Adrenal gland (tissue), 12 donors: ENCODE data around the gene LSM10. TPM values are rescaled to one million over a fixed set of nuclear protein-coding genes. Genes with fewer than 3 reads are reported as not detected.

Experiments
- DNase-seq, 7 donors: peaks; one replicate each; pipeline ENCODE4 v3.0.0-alpha.2; 2019 to 2020
- H3K27ac ChIP-seq, 5 donors: fragments of 200-600 bp; sonication (generic) in 4 of 5; 1 replicate in 3 of 5; 2 replicates in 2 of 5; pipeline versions ENCODE4 v1.5.1 to v1.8.0; 2016 to 2020; ENCODE audit warnings: mild to moderate bottlenecking in 1 of 5
- H3K27me3 ChIP-seq: fragments of 200-600 bp; 2 replicates; pipeline ENCODE4 v1.8.0; 2021
- H3K36me3 ChIP-seq, 2 donors: fragments of 200-600 bp; replicated peaks in 1 of 2; 1 replicate in 1 of 2; 2 replicates in 1 of 2; pipeline versions ENCODE4 v1.5.1 to v1.8.0; 2018 to 2022
- H3K4me1 ChIP-seq, 2 donors: fragments of 200-600 bp; replicated peaks in 1 of 2; 1 replicate in 1 of 2; 2 replicates in 1 of 2; pipeline versions ENCODE4 v1.5.1 to v1.8.0; 2018 to 2021
- H3K4me3 ChIP-seq, 4 donors: fragments of 200-600 bp; sonication (generic) in 3 of 4; one replicate each; pipeline ENCODE4 v1.5.1; 2016 to 2018
- H3K9me3 ChIP-seq, 3 donors: fragments of 200-600 bp; sonication (generic) in 1 of 3; replicated peaks in 1 of 3; 1 replicate in 2 of 3; 2 replicates in 1 of 3; pipeline versions ENCODE4 v1.5.1 to v1.8.0; 2016 to 2021
- CTCF ChIP-seq, 6 experiments: fragments of 450-650 bp in 4 of 6; fragments of 200-600 bp in 2 of 6; sonication (generic) in 1 of 6; IDR thresholded peaks; 1 replicate in 5 of 6; 2 replicates in 1 of 6; pipeline versions ENCODE4 v1.5.1 to v1.8.0; 2016 to 2021; ENCODE audit warnings: antibody characterized with exemption in 6 of 6, mild to moderate bottlenecking in 2 of 6, moderate library complexity in 1 of 6
- POLR2A ChIP-seq, 2 donors: fragments of 450-650 bp; IDR thresholded peaks; one replicate each; pipeline ENCODE4 v1.6.1; 2017; ENCODE audit warnings: antibody characterized with exemption in 2 of 2, mild to moderate bottlenecking in 2 of 2, moderate library complexity in 1 of 2
- WGBS, 4 donors: extraction: QIAGEN DNeasy Blood & Tissue Kit in 2 of 4; methylation state at CpG; one replicate each; pipeline versions ENCODE4 v1.1.5 to v1.1.7; 2013 to 2017; 5-methylcytosine and 5-hydroxymethylcytosine counted together
- intact Hi-C, 2 donors: fragments of 100-400 bp; cut with DNase I; formaldehyde crosslinking; loops; one replicate each; pipeline versions ENCODE4 v1.14.1 to v1.15.0; 2022 to 2023
- polyA plus RNA-seq, 3 donors: library from polyadenylated mRNA; stranded (reverse); fragments of 200-250 nt in 2 of 3; fragments of 350-450 nt in 1 of 3; fragmentation: Illumina TruSeq in 1 of 3; extraction: RNeasy Lipid Tissue Mini Kit (QIAGEN cat#74804) in 1 of 3; gene quantifications; one replicate each; pipeline ENCODE4 v1.2.3, GENCODE V29; 2013 to 2014
- total RNA-seq, 9 donors: library from RNA; depleted of rRNA in 4 of 9; stranded (reverse); fragments of >200 nt in 4 of 9; fragments of 120-200 nt in 1 of 9; fragmentation: NEBNext Ultra II Directional in 1 of 9; extraction: Animal tissue kit (Norgen Biotek cat#: 25700) in 1 of 9; gene quantifications; one replicate each; pipeline versions ENCODE4 v1.1.0 to v1.2.4, GENCODE V29; 2013 to 2023
- donor health status: healthy with polysubstance abuse.
- donor health status: Bipolar disorder and iron deficiency.
- donor health status: DM: yes; HTN: yes; CAD: no.
- donor health status: DM: no; HTN: no; CAD: no.
- donor health status: DM: no; HTN: no; CAD: no.
- donor health status: DM: yes; HTN: yes; CAD: no.

Gene LSM10
- total and polyA plus RNA-seq, 12 donors, result 13.2 to 48.7 (median 34.9) TPM

GRCh38 chr1:36420409-36420808, 22.7 kb upstream of the LSM10 start:
- DNase-seq, result peak in 1 of 7 donors; percentile 20
- Histone ChIP-seq H3K9me3 (no peaks in the 10 kb centered on the region), H3K4me3 (no peak overlapping the region), H3K36me3 (no peaks in the 10 kb centered on the region), H3K4me1 (peaks cover 3 to 6% of the 10 kb centered on the region in 2 donors), H3K27me3 (no peaks in the 10 kb centered on the region), H3K27ac (no peak overlapping the region)
- TF ChIP-seq POLR2A (IDR thresholded peaks at IDR 0.05) (no peak), CTCF (IDR thresholded peaks at IDR 0.05) (no peak)
- WGBS, 4 donors, result 20 to 47% (median 29%) methylated on average over 5 of the region's 5 CpGs
- intact Hi-C loops, result loop anchor here in 1 of 2 donors (5.0 kb wide), 1 partner anchor 78 kb away; no protein-coding TSS in a partner anchor

GRCh38 chr1:36419569-36419968, 21.9 kb upstream of the LSM10 start:
- Histone ChIP-seq H3K4me1 (peaks cover 3 to 6% of the 10 kb centered on the region in 2 donors), H3K27me3 (no peaks in the 10 kb centered on the region), H3K4me3 (no peak overlapping the region), H3K9me3 (no peaks in the 10 kb centered on the region), H3K36me3 (no peaks in the 10 kb centered on the region), H3K27ac (no peak overlapping the region)
- TF ChIP-seq POLR2A (IDR thresholded peaks at IDR 0.05) (no peak), CTCF (IDR thresholded peaks at IDR 0.05) (no peak)
- intact Hi-C loops, result loop anchor here (5.0 to 10.0 kb wide), 3 partner anchors 77 to 325 kb away; partner anchors contain the start of gene SH3D21 (in 1 of the 2)
- DNase-seq, result no peak
- WGBS, 4 donors, result 71 to 83% (median 76%) methylated on average over 4 of the region's 4 CpGs

GRCh38 chr1:36419140-36419539, 21.4 kb upstream of the LSM10 start:
- no peak for DNase-seq
- Histone ChIP-seq H3K27me3 (no peaks in the 10 kb centered on the region), H3K36me3 (no peaks in the 10 kb centered on the region), H3K9me3 (no peaks in the 10 kb centered on the region), H3K4me1 (peaks cover 3 to 6% of the 10 kb centered on the region in 2 donors), H3K27ac (no peak overlapping the region), H3K4me3 (no peak overlapping the region)
- TF ChIP-seq CTCF (IDR thresholded peaks at IDR 0.05) (no peak), POLR2A (IDR thresholded peaks at IDR 0.05) (no peak)
- intact Hi-C loops, result loop anchor here (5.0 to 10.0 kb wide), 3 partner anchors 77 to 324 kb away; partner anchors contain the start of gene SH3D21 (in 1 of the 2)
- WGBS, 4 donors, result 64 to 72% (median 70%) methylated on average over 3 of the region's 3 CpGs

- no peak overlapping the region for H3K27ac ChIP-seq
- no peak overlapping the region for H3K4me3 ChIP-seq
- intact Hi-C loops, result loop anchor here (5.0 to 10.0 kb wide), 3 partner anchors 76 to 323 kb away; partner anchors contain the start of gene SH3D21 (in 1 of the 2)
- TF ChIP-seq POLR2A (IDR thresholded peaks at IDR 0.05) (no peak), CTCF (IDR thresholded peaks at IDR 0.05) (no peak)
- H3K27me3 ChIP-seq, result no peaks in the 10 kb centered on the region
- no peaks in the 10 kb centered on the region for H3K36me3 ChIP-seq
- H3K9me3 ChIP-seq, result no peaks in the 10 kb centered on the region
- WGBS, 4 donors, result 84 to 94% (median 86%) methylated on average over 7 to 9 of the region's 9 CpGs
- peaks cover 3 to 6% of the 10 kb centered on the region in 2 donors for H3K4me1 ChIP-seq
- DNase-seq, result no peak
Measured at GRCh38 chr1:36417931-36418330, 20.2 kb upstream of the LSM10 start.
